Stimulated activated CD8-positive, alpha-beta memory T cell treated with anti-CD3 and anti-CD28 coated beads, Interleukin-4, amount 100 ng/mL, for 4 hours (primary cell): ENCODE results near the gene LTBP4.
"Not testable (repeated sequence)": the region's sequence is repeated elsewhere in the genome, so short reads cannot be mapped to it uniquely, and the experiment has no call there.

ENCODE experiments used
- DNase-seq, 2 donors: peaks; one replicate each; pipeline ENCODE4 v3.0.0-alpha.2; 2020; ENCODE audit warnings: low read depth in 2 of 2, low spot score in 1 of 2

Gene LTBP4

DNA sequence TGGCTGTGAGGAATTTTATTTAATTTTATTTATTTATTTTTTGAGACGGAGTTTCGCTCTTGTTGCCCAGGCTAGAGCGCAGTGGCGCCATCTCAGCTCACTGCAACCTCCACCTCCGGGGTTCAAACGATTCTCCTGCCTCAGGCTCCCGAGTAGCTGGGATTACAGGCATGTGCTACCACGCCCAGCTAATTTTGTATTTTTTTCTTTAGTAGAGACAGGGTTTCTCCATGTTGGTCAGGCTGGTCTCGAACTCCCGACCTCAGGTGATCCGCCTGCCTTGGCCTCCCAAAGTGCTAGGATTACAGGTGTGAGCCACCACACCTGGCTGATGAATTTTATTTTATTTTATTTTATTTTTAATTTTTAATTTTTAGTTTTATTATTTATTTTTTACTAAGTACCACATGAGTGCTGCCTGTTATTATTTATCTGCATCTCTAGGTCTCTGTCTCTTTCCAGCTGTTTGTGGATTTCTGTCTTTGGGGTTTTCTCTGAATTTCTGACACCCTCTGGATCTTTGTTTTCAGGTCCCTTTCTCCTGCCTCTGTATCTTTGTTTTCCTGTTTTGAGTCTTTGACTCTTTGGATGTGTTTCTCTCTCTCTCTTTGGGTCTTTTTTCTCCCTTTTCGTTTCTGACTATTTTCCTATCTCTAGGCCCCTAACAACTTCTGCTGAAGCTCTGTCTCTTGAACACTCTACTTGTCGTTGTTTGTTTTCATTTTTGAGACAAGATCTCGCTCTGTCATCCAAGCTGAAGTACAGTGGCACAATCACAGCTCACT is 23.4 kb downstream of the LTBP4 start:
- not testable (repeated sequence) for DNase-seq

GRCh38 chr19:40625406-40626120 is 24.4 kb downstream of the LTBP4 start:
- no peak for DNase-seq

- DNase-seq, result no peak
These were observed 25.7 kb downstream of the LTBP4 start for GRCh38 chr19:40626918-40627317.

- no peak for DNase-seq
These were observed 26.5 kb downstream of the LTBP4 start for GRCh38 chr19:40627486-40628279.

DNA sequence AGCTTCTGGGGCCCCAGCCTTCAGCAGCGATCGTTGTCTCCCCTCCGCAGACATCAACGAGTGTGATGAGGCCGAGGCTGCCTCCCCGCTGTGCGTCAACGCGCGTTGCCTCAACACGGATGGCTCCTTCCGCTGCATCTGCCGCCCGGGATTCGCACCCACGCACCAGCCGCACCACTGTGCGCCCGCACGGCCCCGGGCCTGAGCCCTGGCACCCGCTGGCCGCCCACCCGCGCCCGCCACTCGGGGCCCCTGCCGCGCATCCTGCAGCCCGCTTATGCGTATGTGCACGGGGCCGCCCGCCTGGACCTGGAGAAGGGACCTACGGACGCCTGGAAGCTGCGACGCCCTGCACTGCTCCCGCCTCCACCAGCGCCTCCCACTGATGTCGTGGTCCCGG is 28.2 kb downstream of the LTBP4 start:
- DNase-seq, result no peak

GRCh38 chr19:40630571-40631160 is 29.5 kb downstream of the LTBP4 start:
- DNase-seq, result no peak

DNA sequence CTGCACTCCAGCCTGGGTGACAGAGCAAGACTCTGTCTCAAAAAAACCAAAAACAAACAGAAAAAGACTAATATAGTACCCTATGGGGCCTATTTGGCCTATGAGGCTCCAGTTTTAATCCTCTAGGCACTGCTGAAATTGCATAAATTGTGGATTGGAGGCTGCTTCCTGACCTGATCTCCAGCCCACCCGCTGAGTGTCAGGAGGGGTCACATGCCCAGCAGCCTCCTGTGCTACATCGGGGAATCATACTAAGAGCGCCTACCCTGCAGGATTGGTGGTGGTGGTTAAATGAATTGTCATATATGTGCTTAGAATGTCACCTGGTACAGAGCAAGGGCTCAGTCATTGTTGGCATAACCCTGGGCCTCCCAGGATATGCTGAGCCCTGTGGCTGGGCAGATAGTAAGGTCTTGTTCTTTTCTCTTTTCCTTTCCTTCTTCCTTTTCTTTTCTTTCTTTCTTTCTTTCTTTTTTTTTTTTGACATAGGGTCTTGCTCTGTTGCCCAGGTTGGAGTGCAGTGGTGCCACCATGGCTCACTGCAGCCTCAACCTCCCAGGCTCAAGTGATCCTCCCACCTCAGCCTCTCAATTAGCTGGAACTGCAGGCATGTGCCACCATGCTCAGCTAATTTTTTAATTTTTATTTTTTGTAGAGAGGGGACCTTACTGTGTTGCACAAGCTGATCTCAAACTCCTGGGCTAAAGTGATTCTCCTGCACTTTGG is 31.3 kb downstream of the LTBP4 start:
- no peak for DNase-seq

DNA sequence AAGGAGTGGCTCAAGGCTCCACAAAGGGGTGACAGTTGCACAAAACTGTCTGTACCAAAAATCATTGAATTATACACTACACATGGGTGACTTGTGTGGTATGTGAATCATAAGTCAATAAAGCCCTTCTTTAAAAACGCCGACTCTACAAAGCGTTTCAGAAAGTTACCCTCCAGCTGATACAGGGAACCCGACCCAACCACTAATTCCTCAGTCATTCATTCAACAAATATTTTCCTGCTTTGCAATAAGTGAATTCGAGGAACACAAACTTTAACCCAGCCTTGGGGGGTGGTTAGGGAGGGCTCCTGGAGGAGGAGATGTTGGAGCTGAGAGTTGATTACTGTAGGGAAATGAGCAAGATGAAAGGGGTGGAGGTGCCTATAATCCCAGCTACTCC is 32.0 kb downstream of the LTBP4 start:
- no peak for DNase-seq

GRCh38 chr19:40638327-40638726 is 37.2 kb downstream of the LTBP4 start:
- no peak for DNase-seq

DNA sequence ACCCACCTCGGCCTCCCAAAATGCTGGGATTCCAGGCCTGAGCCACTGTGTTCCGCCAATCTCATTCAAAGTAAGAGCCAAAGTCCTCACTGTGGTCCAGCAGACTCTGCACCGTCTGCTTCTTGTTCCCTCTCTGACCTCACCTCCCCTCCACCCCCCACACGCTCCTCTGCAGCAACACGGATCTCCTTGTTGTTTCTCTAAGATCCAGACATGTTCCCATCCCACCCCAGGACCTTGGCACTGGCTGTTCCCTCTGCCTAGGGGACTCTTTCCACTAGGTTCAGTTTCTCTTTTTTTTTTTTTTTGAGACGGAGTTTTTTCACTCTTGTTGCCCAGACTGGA is 38.4 kb downstream of the LTBP4 start:
- no peak for DNase-seq

- no peak for DNase-seq
These were observed 39.6 kb downstream of the LTBP4 start for GRCh38 chr19:40640744-40641143.

- DNase-seq, result no peak
These were observed 40.1 kb downstream of the LTBP4 start for GRCh38 chr19:40641281-40641680.

- no peak for DNase-seq
These were observed 41.0 kb downstream of the LTBP4 start for GRCh38 chr19:40642051-40642706.

DNA sequence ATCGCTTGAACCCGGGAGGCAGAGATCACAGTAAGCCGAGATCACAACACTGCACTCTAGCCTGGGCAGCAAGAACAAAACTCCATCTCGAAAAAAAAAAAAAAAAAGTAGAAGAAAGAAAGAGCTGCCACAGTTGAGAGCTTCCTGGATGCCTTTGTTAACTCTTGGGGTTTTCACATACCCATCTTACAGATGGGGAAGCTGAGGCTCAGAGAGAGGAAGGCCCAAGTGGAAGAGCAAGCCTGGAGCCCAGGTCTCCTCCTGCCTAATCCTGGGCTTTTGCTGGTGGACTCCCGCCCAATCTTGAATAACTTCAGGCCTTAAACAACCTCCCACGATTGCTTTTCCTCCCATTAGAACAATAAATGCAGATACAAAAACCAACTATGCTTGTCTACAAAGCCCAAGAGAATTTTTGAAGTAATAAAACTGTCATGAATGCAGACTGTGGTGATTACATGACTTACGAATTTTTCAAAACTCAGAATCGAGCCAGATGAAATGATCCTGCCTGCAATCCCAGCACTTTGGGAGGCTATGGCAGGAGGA is 41.7 kb downstream of the LTBP4 start:
- no peak for DNase-seq

DNA sequence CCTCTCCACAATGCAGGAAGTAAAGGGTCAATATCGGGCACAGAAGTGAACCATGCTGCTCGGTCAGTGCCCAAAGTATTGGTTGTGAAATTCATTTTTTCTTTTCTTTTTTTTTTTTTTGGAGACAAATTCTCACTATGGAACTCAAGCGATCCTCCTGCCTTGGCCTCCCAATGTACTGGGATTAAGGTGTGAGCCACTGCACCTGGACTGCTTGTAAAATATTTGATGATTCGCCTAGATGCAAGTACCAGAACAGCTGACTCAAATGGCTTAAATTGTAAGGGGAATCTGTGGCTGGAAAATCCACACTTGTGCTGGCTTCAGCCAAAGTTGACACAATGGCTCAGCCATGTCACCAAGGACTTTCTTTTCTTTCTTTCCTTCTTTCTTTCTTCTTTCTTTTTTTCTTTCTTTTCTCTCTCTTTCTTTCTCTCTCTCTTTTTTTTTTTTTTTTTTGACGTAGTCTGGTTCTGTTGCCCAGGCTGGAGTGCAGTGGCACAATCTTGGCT is 45.6 kb downstream of the LTBP4 start:
- DNase-seq, result no peak

DNA sequence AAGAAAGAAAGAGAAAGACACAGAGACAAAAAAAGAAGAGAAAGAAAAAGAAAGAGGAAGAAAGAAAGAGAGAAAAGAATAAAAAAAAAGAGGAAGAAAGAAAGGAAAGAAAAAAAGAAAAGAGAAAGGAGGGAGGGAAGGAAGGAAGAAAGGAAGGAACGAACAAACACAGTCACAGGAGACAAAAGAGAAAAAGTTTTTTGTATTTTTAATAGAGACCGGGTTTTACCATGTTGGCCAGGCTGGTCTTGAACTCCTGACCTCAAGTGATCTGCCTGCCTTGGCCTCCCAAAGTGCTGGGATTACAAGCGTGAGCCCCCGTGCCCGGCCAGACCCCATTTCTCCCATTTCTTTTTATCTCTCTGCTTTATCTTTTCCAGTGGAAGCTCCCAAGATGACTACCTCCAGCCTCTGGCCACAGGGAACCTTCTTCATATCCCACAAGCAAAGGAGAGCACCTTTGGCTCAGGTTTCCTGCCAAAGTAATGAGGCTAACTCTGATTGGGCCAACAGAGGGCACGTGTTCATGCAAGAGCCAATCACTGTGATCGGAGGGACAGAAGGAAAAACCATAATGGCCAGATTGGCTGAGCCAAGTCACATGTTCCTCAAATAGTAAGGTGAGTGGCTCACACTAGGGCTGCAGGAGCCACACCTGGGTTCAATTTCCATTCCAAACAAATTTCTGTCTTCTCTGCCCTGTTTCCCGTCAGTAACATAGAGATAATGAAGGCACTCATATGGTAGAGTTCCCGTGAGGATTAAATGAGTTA is 48.9 kb downstream of the LTBP4 start:
- not testable (repeated sequence) for DNase-seq

- DNase-seq, result no peak
These were observed 49.7 kb downstream of the LTBP4 start for GRCh38 chr19:40650749-40651305.

DNA sequence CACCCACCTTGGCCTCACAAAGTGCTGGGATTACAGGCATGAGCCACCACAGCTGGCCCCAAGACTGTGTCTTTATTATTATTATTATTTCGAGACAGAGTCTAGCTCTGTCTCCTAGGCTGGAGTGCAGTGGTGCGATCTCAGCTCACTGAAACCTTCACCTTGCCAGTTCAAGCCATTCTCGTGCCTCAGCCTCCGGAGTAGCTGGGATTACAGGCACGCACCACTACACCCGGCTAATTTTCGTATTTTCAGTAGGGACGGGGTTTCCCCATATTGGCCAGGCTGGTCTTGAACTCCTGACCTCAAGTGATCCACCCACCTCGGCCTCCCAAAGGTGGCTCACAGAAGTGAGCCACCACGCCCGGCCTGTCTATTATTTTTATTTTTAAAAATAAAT is 51.1 kb downstream of the LTBP4 start:
- DNase-seq, result not testable (repeated sequence)

DNA sequence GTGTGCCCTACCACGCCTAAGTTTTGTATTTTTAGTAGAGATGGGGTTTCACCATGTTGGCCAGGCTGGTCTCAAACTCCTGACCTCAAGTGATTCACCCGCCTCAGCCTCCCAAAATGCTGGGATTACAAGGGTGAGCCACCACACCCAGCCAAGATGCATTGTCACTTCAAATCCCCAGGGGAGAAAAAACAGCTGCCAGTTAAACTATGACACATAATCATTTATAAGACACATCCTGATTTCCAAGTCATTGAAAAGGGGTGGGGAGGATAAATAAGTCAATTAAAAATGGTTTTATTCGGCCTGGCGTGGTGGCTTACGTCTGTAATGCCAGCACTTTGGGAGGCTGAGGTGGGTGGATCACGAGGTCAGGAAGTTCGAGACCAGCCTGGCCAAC is 54.5 kb downstream of the LTBP4 start:
- not testable (repeated sequence) for DNase-seq
